GM18519 (cell line): ENCODE measurements around the gene TRIOBP.
A peak's percentile ranks its signal among the peaks of the same experiment; 100 is the strongest.
"Not testable (repeated sequence)": the region's sequence is repeated elsewhere in the genome, so short reads cannot be mapped to it uniquely, and the experiment has no call there.

Source experiments
- ATAC-seq: cut with Tn5 transposase; IDR thresholded peaks from one replicate; pipeline ENCODE4 v1.9.1; 2021; ENCODE audit warnings: mild to moderate bottlenecking, moderate library complexity; ENCODE audit not compliant: unreplicated experiment, low FRiP score

TRIOBP gene

GRCh38 chr22:37696657-37697537 lies at the start of gene TRIOBP:
Gene TRIOBP, plus strand, starts transcription at chr22:37697048. Its CDS starts 4,318 bp downstream, at chr22:37701366.
- ATAC-seq = peak; percentile 65

- ATAC-seq = no peak
Observed at GRCh38 chr22:37647317-37647716, 49.5 kb upstream of the TRIOBP start.

GRCh38 chr22:37647928-37648327 lies 48.9 kb upstream of the TRIOBP start:
- no peak for ATAC-seq

- no peak for ATAC-seq
Observed at GRCh38 chr22:37650463-37651136, 46.2 kb upstream of the TRIOBP start.

- no peak for ATAC-seq
Observed at GRCh38 chr22:37654563-37655251, 42.1 kb upstream of the TRIOBP start.

GRCh38 chr22:37655252-37655563 lies 41.6 kb upstream of the TRIOBP start:
- ATAC-seq = no peak

GRCh38 chr22:37656583-37656982 lies 40.3 kb upstream of the TRIOBP start:
- ATAC-seq = not testable (repeated sequence)

- no peak for ATAC-seq
Observed at GRCh38 chr22:37657590-37658132, 39.2 kb upstream of the TRIOBP start.

GRCh38 chr22:37658133-37659065 lies 38.4 kb upstream of the TRIOBP start, which contains the start of gene PDXP:
Gene PDXP, plus strand, starts transcription at chr22:37658723. Its CDS starts 60 bp downstream, at chr22:37658783.
- ATAC-seq = peak; percentile 47

- peak; percentile 12 for ATAC-seq
Observed at GRCh38 chr22:37659066-37659896, 37.6 kb upstream of the TRIOBP start.

- no peak for ATAC-seq
Observed at GRCh38 chr22:37659897-37660708, 36.7 kb upstream of the TRIOBP start.

- ATAC-seq = no peak
Observed at GRCh38 chr22:37660709-37661045, 36.2 kb upstream of the TRIOBP start.

GRCh38 chr22:37661160-37661924 lies 35.5 kb upstream of the TRIOBP start:
- ATAC-seq = no peak

- no peak for ATAC-seq
Observed at GRCh38 chr22:37662039-37662438, 34.8 kb upstream of the TRIOBP start.

- no peak for ATAC-seq
Observed at GRCh38 chr22:37663521-37664140, 33.2 kb upstream of the TRIOBP start.

GRCh38 chr22:37664249-37665101 lies 32.4 kb upstream of the TRIOBP start:
- ATAC-seq = no peak
